HCT116 (cell line): ENCODE results near the gene TMEM82. TPM values are rescaled to one million over a fixed set of nuclear protein-coding genes. Genes with fewer than 3 reads are reported as not detected.

Experiments
- ATAC-seq: fragments of 200-7000 bp; cut with Tn5 transposase; 2 replicates; pipeline ENCODE4 v1.9.1; 2020; ENCODE audit warnings: mild to moderate bottlenecking, moderate library complexity
- Bru-seq: library from RNA; stranded (reverse); fragments of 400-500 nt; gene quantifications from one replicate; lab custom pipeline; 2021; lab: Mats Ljungman, UMichigan
- BruChase-seq, 2 experiments: library from RNA; stranded (reverse); fragments of 400-500 nt; gene quantifications; one replicate each; lab custom pipeline; 2021; lab: Mats Ljungman, UMichigan
- BruUV-seq: library from RNA; stranded (reverse); fragments of 400-500 nt; replicated peaks from 2 replicates; lab custom pipeline; 2021; lab: Mats Ljungman, UMichigan
- CTCF ChIA-PET: fragments of 300-600 bp; sonication (Branson Sonifier 250); formaldehyde crosslinking; loops from one replicate; lab custom pipeline; 2021; ENCODE audit warnings: antibody characterized with exemption; lab: Charles Lee
- POLR2A ChIA-PET: fragments of 300-600, 350-600 bp; sonication (Branson Sonifier 250); formaldehyde crosslinking; loops from one replicate; lab custom pipeline; 2021; ENCODE audit warnings: antibody characterized with exemption; lab: Charles Lee
- RAD21 ChIA-PET, 2 experiments: fragments of 300-600 bp; sonication (Branson Sonifier 250); formaldehyde crosslinking; loops; one replicate each; lab custom pipeline; 2023; ENCODE audit warnings: low total read pairs in 2 of 2; ENCODE audit not compliant: uncharacterized antibody in 2 of 2, unreplicated experiment in 2 of 2, low non-redundant PET in 1 of 2; lab: Charles Lee
- DNase-seq: peaks from one replicate; pipeline ENCODE4 v3.0.0-alpha.2; 2010; ENCODE audit warnings: low read depth, low spot score
- H2AFZ ChIP-seq: fragments of 200-600 bp; shearing (Covaris generic), sonication (generic); 2 replicates; pipeline ENCODE4 v1.6.1; 2017; ENCODE audit warnings: low read depth, mixed run types, mixed read lengths, antibody characterized with exemption, low read length; ENCODE audit not compliant: poor library complexity, severe bottlenecking
- H3K27ac ChIP-seq: 2 replicates; pipeline ENCODE4 v1.5.1; 2012; ENCODE audit warnings: low read depth, low read length
- H3K27me3 ChIP-seq: fragments of 200-600 bp; sonication (generic); 2 replicates; pipeline ENCODE4 v1.6.1; 2016; ENCODE audit warnings: mixed run types, low read length, mixed read lengths; ENCODE audit not compliant: insufficient read depth
- H3K36me3 ChIP-seq, 2 experiments: fragments of 200-500 bp in 1 of 2; fragments of 200-600 bp in 1 of 2; sonication (Bioruptor generic) in 1 of 2; sonication (generic) in 1 of 2; 2 replicates each; pipeline versions ENCODE4 v1.5.1 to v1.6.1; 2014 to 2016; ENCODE audit warnings: low read length in 2 of 2, inconsistent platforms in 1 of 2, mixed read lengths in 1 of 2, mixed run types in 1 of 2; ENCODE audit not compliant: insufficient read depth in 2 of 2, control insufficient read depth in 1 of 2
- H3K4me1 ChIP-seq, 2 experiments: fragments of 200-600 bp in 1 of 2; sonication (generic) in 1 of 2; 2 replicates each; pipeline versions ENCODE4 v1.5.1 to v1.6.1; 2012 to 2017; ENCODE audit warnings: low read length in 2 of 2, inconsistent platforms in 1 of 2, mild to moderate bottlenecking in 1 of 2, mixed read lengths in 1 of 2, mixed run types in 1 of 2, moderate library complexity in 1 of 2; ENCODE audit not compliant: insufficient read depth in 2 of 2, control insufficient read depth in 1 of 2
- H3K4me2 ChIP-seq: fragments of 200-600 bp; sonication (generic); 2 replicates; pipeline ENCODE4 v1.6.1; 2017; ENCODE audit warnings: mixed run types, low read length, mixed read lengths
- H3K4me3 ChIP-seq, 2 experiments: fragments of 200-600 bp in 1 of 2; sonication (generic) in 1 of 2; replicated peaks in 1 of 2; 2 replicates each; pipeline ENCODE4 v1.5.1; 2011 to 2016; ENCODE audit warnings: low read length in 2 of 2, control low read depth in 1 of 2, low read depth in 1 of 2, mild to moderate bottlenecking in 1 of 2, mixed read lengths in 1 of 2, mixed run types in 1 of 2
- H3K79me2 ChIP-seq: fragments of 200-600 bp; sonication (generic); 2 replicates; pipeline ENCODE4 v1.6.1; 2017; ENCODE audit warnings: mild to moderate bottlenecking, mixed run types, low read length, moderate library complexity, mixed read lengths; ENCODE audit not compliant: insufficient read depth
- H3K9ac ChIP-seq: fragments of 200-600 bp; sonication (generic); 2 replicates; pipeline ENCODE4 v1.6.1; 2016; ENCODE audit warnings: low read length, mixed read lengths
- H3K9me2 ChIP-seq: fragments of 200-600 bp; sonication (generic), shearing (Covaris generic); 2 replicates; pipeline ENCODE4 v1.6.1; 2017; ENCODE audit warnings: mixed run types, mild to moderate bottlenecking, moderate library complexity; ENCODE audit not compliant: insufficient read depth
- H3K9me3 ChIP-seq, 2 experiments: fragments of 200-500 bp in 1 of 2; fragments of 200-600 bp in 1 of 2; sonication (Bioruptor generic) in 1 of 2; sonication (generic) in 1 of 2; 2 replicates each; pipeline ENCODE4 v1.6.1; 2014 to 2017; ENCODE audit warnings: low read length in 2 of 2, mixed read lengths in 2 of 2, inconsistent platforms in 1 of 2, low read depth in 1 of 2, mild to moderate bottlenecking in 1 of 2, mixed run types in 1 of 2, moderate library complexity in 1 of 2; ENCODE audit not compliant: control insufficient read depth in 1 of 2, insufficient read depth in 1 of 2
- H4K20me1 ChIP-seq: fragments of 200-600 bp; sonication (generic), shearing (Covaris generic); 2 replicates; pipeline ENCODE4 v1.6.1; 2017; ENCODE audit warnings: mixed run types, mild to moderate bottlenecking, moderate library complexity; ENCODE audit not compliant: insufficient read depth
- EGR1 ChIP-seq: IDR thresholded peaks from 2 replicates; pipeline ENCODE4 v1.6.1; 2012; ENCODE audit warnings: low read depth
- ELF1 ChIP-seq: IDR thresholded peaks from 2 replicates; pipeline ENCODE4 v1.6.1; 2012; ENCODE audit warnings: low read depth, borderline replicate concordance
- EZH2phosphoT487 ChIP-seq: fragments of 200-600 bp; IDR thresholded peaks from 2 replicates; pipeline ENCODE4 v1.6.1; 2018; ENCODE audit warnings: antibody characterized with exemption, borderline replicate concordance
- FOSL1 ChIP-seq: IDR thresholded peaks from 2 replicates; pipeline ENCODE4 v1.6.1; 2012; ENCODE audit warnings: low read depth
- JUND ChIP-seq: IDR thresholded peaks from 2 replicates; pipeline ENCODE4 v1.6.1; 2012
- POLR2A ChIP-seq: IDR thresholded peaks from 2 replicates; pipeline ENCODE4 v1.7.0; 2011; ENCODE audit warnings: borderline replicate concordance; ENCODE audit not compliant: insufficient read depth, insufficient read length; ENCODE audit errors: extremely low read depth
- POLR2AphosphoS5 ChIP-seq: IDR thresholded peaks from 2 replicates; pipeline ENCODE4 v1.6.1; 2011; ENCODE audit warnings: mild to moderate bottlenecking, low read depth, low read length, moderate library complexity
- SIN3A ChIP-seq: IDR thresholded peaks from 2 replicates; pipeline ENCODE4 v1.6.1; 2012; ENCODE audit warnings: low read depth
- SP1 ChIP-seq: IDR thresholded peaks from 2 replicates; pipeline ENCODE4 v1.6.1; 2012; ENCODE audit warnings: low read depth
- SRF ChIP-seq: IDR thresholded peaks from 2 replicates; pipeline ENCODE4 v1.6.1; 2012; ENCODE audit warnings: low read depth
- TCF7L2 ChIP-seq: IDR thresholded peaks from 2 replicates; pipeline ENCODE4 v1.7.0; 2011; ENCODE audit warnings: borderline replicate concordance, inconsistent platforms; ENCODE audit not compliant: insufficient read depth, insufficient read length; ENCODE audit errors: extremely low read depth
- YY1 ChIP-seq: IDR thresholded peaks from 2 replicates; pipeline ENCODE4 v1.6.1; 2011; ENCODE audit warnings: low read length, low read depth, moderate library complexity, mild to moderate bottlenecking; ENCODE audit not compliant: insufficient replicate concordance; ENCODE audit errors: extremely low read depth
- ZFX ChIP-seq: fragments of 450-650 bp; IDR thresholded peaks from 2 replicates; pipeline ENCODE4 v1.6.1; 2017
- ZNF274 ChIP-seq: fragments of 200-500 bp; sonication (Bioruptor generic); IDR thresholded peaks from 2 replicates; pipeline ENCODE4 v1.6.1; 2014; ENCODE audit warnings: mild to moderate bottlenecking, low read depth, low read length, inconsistent platforms
- intact Hi-C: fragments of 100-400 bp; cut with micrococcal nuclease; formaldehyde crosslinking; loops from 2 replicates; pipeline ENCODE4 v1.10.0; 2022
- long read RNA-seq: library from polyadenylated mRNA; unstranded; transcript quantifications from one replicate; pipeline ENCODE4 v2.0.0, GENCODE V29; 2021; ENCODE audit not compliant: unreplicated experiment
- polyA plus RNA-seq: library from polyadenylated mRNA; unstranded; fragments of >200 nt; gene quantifications from 2 replicates; pipeline ENCODE4 v1.2.1, GENCODE V29; 2012; ENCODE audit warnings: missing spikeins
- total RNA-seq: library from RNA; stranded (reverse); gene quantifications from one replicate; pipeline ENCODE4 v1.2.1, GENCODE V29; 2021; ENCODE audit not compliant: unreplicated experiment
- TF ChIP-seq, protein P1 (sequence below): IDR thresholded peaks from 2 replicates; pipeline ENCODE4 v1.6.1; 2012
- TF ChIP-seq, protein P2 (sequence below), 3 experiments: fragments of 200-600 bp in 1 of 3; sonication (generic) in 1 of 3; IDR thresholded peaks in 2 of 3; conservative IDR thresholded peaks in 1 of 3; 2 replicates each; pipeline ENCODE4 v1.5.1; 2012 to 2017; ENCODE audit warnings: low read depth in 2 of 3, low read length in 2 of 3, antibody characterized with exemption in 1 of 3, borderline replicate concordance in 1 of 3, control low read depth in 1 of 3, mild to moderate bottlenecking in 1 of 3, mixed read lengths in 1 of 3, mixed run types in 1 of 3, moderate library complexity in 1 of 3; ENCODE audit not compliant: insufficient read depth in 1 of 3
- TF ChIP-seq, protein P3 (sequence below): IDR thresholded peaks from 2 replicates; pipeline ENCODE4 v1.6.1; 2012

TMEM82 gene
- total RNA-seq: not detected
- polyA plus RNA-seq: not detected in 2 replicates
- not detected for Bru-seq, nascent RNA
- not detected for BruChase-seq, experiment 1, labeled RNA remaining after a 6-hour chase
- BruChase-seq, experiment 2, labeled RNA remaining after a 2-hour chase: not detected
- long read RNA-seq: 0 reads

DNA sequence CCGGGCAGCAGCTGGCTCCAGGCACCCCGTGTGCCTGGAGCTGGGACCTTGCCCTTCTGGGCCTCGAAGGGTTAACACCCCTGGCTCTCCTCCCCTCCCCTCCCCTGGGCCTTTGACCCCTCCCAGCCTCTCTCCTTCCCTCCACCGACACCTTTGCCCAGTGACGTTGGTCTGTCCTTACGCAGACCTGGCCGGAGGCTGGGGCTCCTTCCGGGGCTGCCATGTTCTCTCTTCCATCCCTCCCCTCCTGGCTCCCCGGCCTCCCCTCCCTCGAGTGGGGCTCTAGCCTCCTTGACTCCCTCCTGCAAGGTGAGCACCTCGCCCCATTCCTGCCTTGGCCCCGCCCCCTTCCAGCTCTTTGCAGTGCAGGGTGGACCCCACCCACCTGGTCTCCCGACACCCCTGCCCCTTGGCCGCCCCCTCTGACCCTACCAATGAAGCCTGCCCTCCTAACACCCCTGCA lies at the start of gene TMEM82:
Gene TMEM82 (plus strand): TSS at position 161 of the 463 bp plus-strand sequence. CDS start 61 bp downstream, at position 222.
- CTCF ChIA-PET: interaction anchor here (1.5 to 2.0 kb wide), 4 partner anchors 15 to 149 kb away, joined by 3 to 13 read pairs (median 8); no protein-coding TSS in a partner anchor
- no peak for DNase-seq

DNA sequence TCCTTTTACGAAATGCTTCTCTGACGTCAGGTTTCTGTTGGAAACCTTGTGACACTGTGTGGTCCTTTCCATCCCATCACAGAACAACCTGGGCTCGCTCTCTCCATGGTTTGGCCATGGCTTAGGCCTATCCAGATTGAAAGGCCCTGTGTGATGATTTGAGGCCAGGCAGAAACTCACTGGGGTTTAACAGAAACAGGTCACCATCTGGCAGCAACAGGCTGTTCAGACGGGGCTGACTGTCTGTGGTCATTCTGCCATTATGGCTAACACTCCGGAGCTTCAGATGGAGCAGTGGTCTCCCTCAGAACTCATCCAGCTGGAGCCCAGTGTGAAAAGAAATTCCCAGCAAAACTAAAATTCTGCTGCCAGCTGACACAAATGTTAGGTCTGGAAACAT lies 48.9 kb upstream of the TMEM82 start:
- no TSS peak for BruUV-seq
- no peak overlapping the region for H3K27ac ChIP-seq
- no peaks in the 10 kb centered on the region for H3K36me3 ChIP-seq
- no peak for DNase-seq
- no peak for ATAC-seq
- no peak overlapping the region for H3K4me2 ChIP-seq
- ChIA-PET RAD21 (no interaction called here), POLR2A (no interaction called here), CTCF (no interaction called here)
- H3K4me3 ChIP-seq: no peak overlapping the region
- no peaks in the 10 kb centered on the region for H3K27me3 ChIP-seq
- H3K9me2 ChIP-seq: no peaks in the 10 kb centered on the region
- H4K20me1 ChIP-seq: no peaks in the 10 kb centered on the region
- peaks cover 43% of the 10 kb centered on the region for H3K79me2 ChIP-seq
- no peak overlapping the region for H2AFZ ChIP-seq
- no peaks in the 10 kb centered on the region for H3K4me1 ChIP-seq
- H3K9me3 ChIP-seq: no peaks in the 10 kb centered on the region
- H3K9ac ChIP-seq: no peak overlapping the region
- intact Hi-C loops: no loop called here
- TF ChIP-seq JUND (no peak), TCF7L2 (no peak), POLR2A (no peak), FOSL1 (no peak), YY1 (no peak), SIN3A (no peak), SP1 (no peak), POLR2AphosphoS5 (no peak)
- TF ChIP-seq, protein P1, sequence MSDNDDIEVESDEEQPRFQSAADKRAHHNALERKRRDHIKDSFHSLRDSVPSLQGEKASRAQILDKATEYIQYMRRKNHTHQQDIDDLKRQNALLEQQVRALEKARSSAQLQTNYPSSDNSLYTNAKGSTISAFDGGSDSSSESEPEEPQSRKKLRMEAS: no peak
- TF ChIP-seq, protein P2, sequence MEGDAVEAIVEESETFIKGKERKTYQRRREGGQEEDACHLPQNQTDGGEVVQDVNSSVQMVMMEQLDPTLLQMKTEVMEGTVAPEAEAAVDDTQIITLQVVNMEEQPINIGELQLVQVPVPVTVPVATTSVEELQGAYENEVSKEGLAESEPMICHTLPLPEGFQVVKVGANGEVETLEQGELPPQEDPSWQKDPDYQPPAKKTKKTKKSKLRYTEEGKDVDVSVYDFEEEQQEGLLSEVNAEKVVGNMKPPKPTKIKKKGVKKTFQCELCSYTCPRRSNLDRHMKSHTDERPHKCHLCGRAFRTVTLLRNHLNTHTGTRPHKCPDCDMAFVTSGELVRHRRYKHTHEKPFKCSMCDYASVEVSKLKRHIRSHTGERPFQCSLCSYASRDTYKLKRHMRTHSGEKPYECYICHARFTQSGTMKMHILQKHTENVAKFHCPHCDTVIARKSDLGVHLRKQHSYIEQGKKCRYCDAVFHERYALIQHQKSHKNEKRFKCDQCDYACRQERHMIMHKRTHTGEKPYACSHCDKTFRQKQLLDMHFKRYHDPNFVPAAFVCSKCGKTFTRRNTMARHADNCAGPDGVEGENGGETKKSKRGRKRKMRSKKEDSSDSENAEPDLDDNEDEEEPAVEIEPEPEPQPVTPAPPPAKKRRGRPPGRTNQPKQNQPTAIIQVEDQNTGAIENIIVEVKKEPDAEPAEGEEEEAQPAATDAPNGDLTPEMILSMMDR (IDR thresholded peaks at IDR 0.05 in 2 of 3, conservative IDR thresholded peaks at IDR 0.05 in 1 of 3; ENCODE audit: borderline replicate concordance in 1 of 3, insufficient read depth in 1 of 3, low read depth in 2 of 3, low read length in 2 of 3): no peak
- TF ChIP-seq, protein P3, sequence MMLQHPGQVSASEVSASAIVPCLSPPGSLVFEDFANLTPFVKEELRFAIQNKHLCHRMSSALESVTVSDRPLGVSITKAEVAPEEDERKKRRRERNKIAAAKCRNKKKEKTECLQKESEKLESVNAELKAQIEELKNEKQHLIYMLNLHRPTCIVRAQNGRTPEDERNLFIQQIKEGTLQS: no peak

More for the DNA sequence above, at the start of gene TMEM82:
- ATAC-seq: no peak
- H3K9ac ChIP-seq: no peak within 1 kb of the TSS
- H3K4me2 ChIP-seq: peak within 1 kb of the TSS; percentile 68
- no peaks in the 10 kb centered on the region for H3K79me2 ChIP-seq
- no peaks in the 10 kb centered on the region for H3K36me3 ChIP-seq
- TF ChIP-seq EGR1 (no peak), EZH2phosphoT487 (no peak), POLR2AphosphoS5 (no peak), FOSL1 (no peak), ELF1 (no peak), SRF (no peak), TCF7L2 (no peak), SP1 (no peak), POLR2A (no peak), ZNF274 (no peak), ZFX (no peak), YY1 (no peak)
- TF ChIP-seq, protein P3: no peak
- H4K20me1 ChIP-seq: no peaks in the 10 kb centered on the region
- H3K27ac ChIP-seq: no peak within 1 kb of the TSS
- no TSS peak for BruUV-seq
- H3K4me3 ChIP-seq: no peak within 1 kb of the TSS
- ChIA-PET RAD21 (no interaction called here), POLR2A (no interaction called here)
- no peak within 1 kb of the TSS for H2AFZ ChIP-seq
- peaks cover 3 to 10% of the 10 kb centered on the region in 2 experiments; a peak in 3 of 4 replicates for H3K4me1 ChIP-seq
- intact Hi-C loops: no loop called here
- H3K9me3 ChIP-seq: no peaks in the 10 kb centered on the region
- no peaks in the 10 kb centered on the region for H3K27me3 ChIP-seq
- H3K9me2 ChIP-seq: no peaks in the 10 kb centered on the region
